ENCODE data around the gene ARHGEF10L. TPM values are rescaled to one million over a fixed set of nuclear protein-coding genes. Genes with fewer than 3 reads are reported as not detected.

ARHGEF10L gene
- total RNA-seq, 6 experiments from 2014 or later, result 11.1 to 29.0 (median 26.7) TPM

DNA sequence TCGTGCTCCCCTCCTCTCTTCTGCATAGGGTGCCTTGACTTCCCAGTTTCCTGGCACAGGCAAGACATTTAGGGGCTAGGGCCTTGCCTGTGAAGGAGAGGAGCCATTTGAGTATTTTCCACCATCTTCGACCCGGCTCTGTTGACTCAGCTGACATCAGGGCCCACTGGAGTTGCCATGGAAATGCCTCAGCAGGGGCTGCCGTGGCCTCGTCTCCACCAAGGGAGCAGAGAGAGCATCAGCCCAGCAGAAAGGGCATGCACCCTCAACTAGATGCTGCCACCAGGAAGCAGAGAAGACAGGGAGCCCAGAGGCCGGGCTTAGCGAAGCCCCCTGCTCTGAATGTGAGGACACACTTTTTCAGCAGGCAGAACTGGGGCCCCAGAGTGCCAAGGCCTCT, 113.8 kb downstream of the ARHGEF10L start:
- DNase-seq, result no peak
- H3K27ac Mint-ChIP-seq, result no peak overlapping the region
- peaks cover 10% of the 10 kb centered on the region; the same call in 1 of the 2 replicates for H3K36me3 Mint-ChIP-seq (ENCODE audit: low read depth)
- H3K4me1 Mint-ChIP-seq (ENCODE audit: low read depth), result peaks cover 4% of the 10 kb centered on the region; the same call in 1 of the 2 replicates
- H3K4me3 Mint-ChIP-seq, result no peak overlapping the region
- no peaks in the 10 kb centered on the region for H3K27me3 Mint-ChIP-seq (ENCODE audit: insufficient read depth)
- no peaks in the 10 kb centered on the region for H3K9me3 Mint-ChIP-seq
- TF ChIP-seq, protein P1, sequence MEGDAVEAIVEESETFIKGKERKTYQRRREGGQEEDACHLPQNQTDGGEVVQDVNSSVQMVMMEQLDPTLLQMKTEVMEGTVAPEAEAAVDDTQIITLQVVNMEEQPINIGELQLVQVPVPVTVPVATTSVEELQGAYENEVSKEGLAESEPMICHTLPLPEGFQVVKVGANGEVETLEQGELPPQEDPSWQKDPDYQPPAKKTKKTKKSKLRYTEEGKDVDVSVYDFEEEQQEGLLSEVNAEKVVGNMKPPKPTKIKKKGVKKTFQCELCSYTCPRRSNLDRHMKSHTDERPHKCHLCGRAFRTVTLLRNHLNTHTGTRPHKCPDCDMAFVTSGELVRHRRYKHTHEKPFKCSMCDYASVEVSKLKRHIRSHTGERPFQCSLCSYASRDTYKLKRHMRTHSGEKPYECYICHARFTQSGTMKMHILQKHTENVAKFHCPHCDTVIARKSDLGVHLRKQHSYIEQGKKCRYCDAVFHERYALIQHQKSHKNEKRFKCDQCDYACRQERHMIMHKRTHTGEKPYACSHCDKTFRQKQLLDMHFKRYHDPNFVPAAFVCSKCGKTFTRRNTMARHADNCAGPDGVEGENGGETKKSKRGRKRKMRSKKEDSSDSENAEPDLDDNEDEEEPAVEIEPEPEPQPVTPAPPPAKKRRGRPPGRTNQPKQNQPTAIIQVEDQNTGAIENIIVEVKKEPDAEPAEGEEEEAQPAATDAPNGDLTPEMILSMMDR (IDR thresholded peaks at IDR 0.05), result no peak

- H3K4me3 Mint-ChIP-seq, result no peak overlapping the region
- DNase-seq, result peak; percentile 31
- no peak overlapping the region for H3K27ac Mint-ChIP-seq
- H3K27me3 Mint-ChIP-seq (ENCODE audit: insufficient read depth), result no peaks in the 10 kb centered on the region
- TF ChIP-seq, protein P1 (IDR thresholded peaks at IDR 0.05), result peak; percentile 90
- no peaks in the 10 kb centered on the region for H3K9me3 Mint-ChIP-seq
- peaks cover 4% of the 10 kb centered on the region; the same call in 1 of the 2 replicates for H3K4me1 Mint-ChIP-seq (ENCODE audit: low read depth)
- H3K36me3 Mint-ChIP-seq (ENCODE audit: low read depth), result peaks cover 15% of the 10 kb centered on the region; the same call in 1 of the 2 replicates
Measured at GRCh38 chr1:17653728-17654351, 114.3 kb downstream of the ARHGEF10L start.

GRCh38 chr1:17654519-17654918, 115.0 kb downstream of the ARHGEF10L start:
- Mint-ChIP-seq H3K27ac (no peak overlapping the region), H3K36me3 (ENCODE audit: low read depth) (peaks cover 12% of the 10 kb centered on the region; the same call in 1 of the 2 replicates), H3K9me3 (no peaks in the 10 kb centered on the region), H3K4me1 (ENCODE audit: low read depth) (peaks cover 4% of the 10 kb centered on the region; the same call in 1 of the 2 replicates), H3K27me3 (ENCODE audit: insufficient read depth) (no peaks in the 10 kb centered on the region), H3K4me3 (no peak overlapping the region)
- no peak for DNase-seq
- TF ChIP-seq, protein P1 (IDR thresholded peaks at IDR 0.05), result no peak

- H3K4me1 Mint-ChIP-seq (ENCODE audit: low read depth), result peaks cover 4% of the 10 kb centered on the region; the same call in 1 of the 2 replicates
- no peaks in the 10 kb centered on the region for H3K9me3 Mint-ChIP-seq
- TF ChIP-seq, protein P1 (IDR thresholded peaks at IDR 0.05), result no peak
- peaks cover 10% of the 10 kb centered on the region; the same call in 1 of the 2 replicates for H3K36me3 Mint-ChIP-seq (ENCODE audit: low read depth)
- peak overlapping the region; percentile 12; the same call in 1 of the 2 replicates for H3K27ac Mint-ChIP-seq
- no peak overlapping the region for H3K4me3 Mint-ChIP-seq
- no peaks in the 10 kb centered on the region for H3K27me3 Mint-ChIP-seq (ENCODE audit: insufficient read depth)
- no peak for DNase-seq
Measured at GRCh38 chr1:17655169-17655568, 115.7 kb downstream of the ARHGEF10L start.

GRCh38 chr1:17655922-17656321, 116.4 kb downstream of the ARHGEF10L start:
- Mint-ChIP-seq H3K27me3 (ENCODE audit: insufficient read depth) (no peaks in the 10 kb centered on the region), H3K36me3 (ENCODE audit: low read depth) (peaks cover 10% of the 10 kb centered on the region; the same call in 1 of the 2 replicates), H3K4me1 (ENCODE audit: low read depth) (peaks cover 4% of the 10 kb centered on the region; the same call in 1 of the 2 replicates), H3K27ac (no peak overlapping the region), H3K4me3 (no peak overlapping the region), H3K9me3 (no peaks in the 10 kb centered on the region)
- TF ChIP-seq, protein P1 (IDR thresholded peaks at IDR 0.05), result no peak
- no peak for DNase-seq

Data from HFFc6 (cell line).